ENCODE data around the gene ANP32E.
"Not testable (repeated sequence)": the region's sequence is repeated elsewhere in the genome, so short reads cannot be mapped to it uniquely, and the experiment has no call there.

Gene ANP32E

DNA sequence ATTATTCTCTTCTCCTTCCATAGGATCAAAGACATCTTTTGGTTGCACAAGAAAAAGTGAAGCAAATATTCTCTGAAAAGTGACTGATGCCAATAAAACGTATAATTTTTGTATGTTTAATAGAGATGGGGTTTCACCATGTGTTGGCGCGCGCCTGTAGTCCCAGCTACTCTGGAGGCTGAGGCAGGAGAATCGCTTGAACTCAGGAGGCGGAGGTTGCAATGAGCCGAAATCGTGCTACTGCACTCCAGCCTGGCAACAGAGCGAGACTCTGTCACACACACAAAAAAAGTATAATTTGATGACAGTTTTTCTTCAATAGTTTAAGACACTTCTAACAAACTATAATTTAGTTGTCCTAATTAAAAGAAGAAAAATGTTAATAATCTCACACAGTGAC is 23.8 kb downstream of the ANP32E start:
- no peak for DNase-seq

DNA sequence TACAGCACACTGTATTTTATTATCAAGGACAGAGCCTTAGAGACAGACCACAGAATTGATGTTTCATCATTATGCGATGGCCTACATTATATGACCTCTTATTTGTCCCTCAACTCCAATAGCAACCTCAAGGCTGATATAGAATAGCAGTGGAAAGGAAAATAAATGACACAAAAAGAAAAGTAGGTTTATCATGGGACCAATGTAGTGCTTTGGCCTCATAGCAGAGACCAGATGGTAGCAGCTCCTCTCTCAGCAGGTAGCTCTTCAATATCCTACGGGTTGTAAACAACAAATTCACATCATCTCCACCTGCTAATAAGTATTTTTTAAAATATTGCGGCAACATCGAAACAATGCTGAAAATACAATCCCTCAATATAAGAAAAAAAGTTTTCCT is 25.2 kb downstream of the ANP32E start:
- DNase-seq = no peak

DNA sequence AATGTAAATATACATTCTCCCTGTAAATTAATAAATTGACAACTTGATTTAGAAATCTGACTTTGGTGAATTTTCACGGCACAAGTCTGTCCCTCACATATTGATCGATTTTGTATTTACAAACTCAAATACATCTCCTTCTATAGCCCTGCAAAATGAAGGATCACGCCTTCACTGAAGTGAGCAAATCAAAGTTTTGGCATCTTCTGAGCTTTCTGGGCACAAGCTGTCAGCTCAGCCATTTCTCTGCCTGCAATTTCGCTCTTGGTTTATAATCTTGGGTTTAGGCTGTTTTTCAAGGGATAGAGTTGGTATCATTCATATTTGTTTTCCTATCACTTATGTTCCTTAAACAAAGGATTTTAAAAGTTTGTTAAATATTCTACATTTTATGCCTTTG is 25.8 kb downstream of the ANP32E start:
- no peak for DNase-seq

- DNase-seq = not testable (repeated sequence)
Observed at GRCh38 chr1:150208460-150208859, 27.5 kb downstream of the ANP32E start.

GRCh38 chr1:150207281-150207971 is 28.5 kb downstream of the ANP32E start:
- no peak for DNase-seq

- no peak for DNase-seq
Observed at GRCh38 chr1:150196417-150196816, 39.5 kb downstream of the ANP32E start.

GRCh38 chr1:150194381-150195031 is 41.4 kb downstream of the ANP32E start:
- no peak for DNase-seq

DNA sequence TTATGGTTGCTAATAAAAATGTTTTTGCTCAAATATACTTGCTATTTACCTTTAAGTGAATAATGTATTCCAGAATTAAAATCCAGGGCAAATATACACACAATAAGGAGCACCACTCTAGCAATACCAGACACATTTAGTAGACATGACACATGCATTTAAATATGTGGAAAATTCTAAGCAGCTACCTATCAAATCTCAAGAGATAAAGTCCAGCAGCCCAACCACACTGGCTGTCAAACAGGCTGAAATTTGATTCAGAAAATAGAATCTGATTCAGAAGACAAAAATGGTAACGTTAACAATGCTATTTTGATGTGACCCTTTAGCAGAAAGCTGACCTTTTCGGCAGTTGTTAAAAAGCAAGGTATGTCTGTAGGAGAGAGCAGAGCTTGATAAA is 43.9 kb downstream of the ANP32E start:
- DNase-seq = no peak

GRCh38 chr1:150187560-150187931 is 48.4 kb downstream of the ANP32E start:
- DNase-seq = no peak

- DNase-seq = peak; percentile 44
Observed at GRCh38 chr1:150186789-150187559, 48.9 kb downstream of the ANP32E start.

GRCh38 chr1:150186438-150186788 is 49.5 kb downstream of the ANP32E start:
- not testable (repeated sequence) for DNase-seq

- no peak for DNase-seq
Observed at GRCh38 chr1:150185481-150185880, 50.4 kb downstream of the ANP32E start.

- no peak for DNase-seq
Observed at GRCh38 chr1:150183061-150183460, 52.9 kb downstream of the ANP32E start.

DNA sequence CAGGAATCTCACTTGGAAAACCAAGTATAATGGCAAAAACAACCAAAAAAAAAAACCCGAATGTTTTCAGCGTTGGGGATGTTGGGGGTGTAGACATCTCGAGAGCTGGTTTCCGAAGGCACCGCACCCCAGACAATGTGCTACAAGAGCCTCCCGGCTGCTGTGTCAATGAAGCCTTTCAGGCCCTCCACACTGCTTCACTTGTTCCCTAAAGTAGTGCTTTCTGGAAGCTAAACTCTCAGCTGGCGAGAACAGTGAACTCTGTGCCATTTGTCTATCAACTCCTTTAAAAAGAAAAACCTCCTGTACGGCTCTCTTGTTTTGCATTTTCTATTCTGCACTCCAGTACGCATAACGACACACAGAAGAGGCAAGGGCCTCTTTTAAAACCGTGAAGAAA is 53.7 kb downstream of the ANP32E start:
- DNase-seq = no peak

GRCh38 chr1:150180474-150180873 is 55.4 kb downstream of the ANP32E start:
- DNase-seq = no peak

DNA sequence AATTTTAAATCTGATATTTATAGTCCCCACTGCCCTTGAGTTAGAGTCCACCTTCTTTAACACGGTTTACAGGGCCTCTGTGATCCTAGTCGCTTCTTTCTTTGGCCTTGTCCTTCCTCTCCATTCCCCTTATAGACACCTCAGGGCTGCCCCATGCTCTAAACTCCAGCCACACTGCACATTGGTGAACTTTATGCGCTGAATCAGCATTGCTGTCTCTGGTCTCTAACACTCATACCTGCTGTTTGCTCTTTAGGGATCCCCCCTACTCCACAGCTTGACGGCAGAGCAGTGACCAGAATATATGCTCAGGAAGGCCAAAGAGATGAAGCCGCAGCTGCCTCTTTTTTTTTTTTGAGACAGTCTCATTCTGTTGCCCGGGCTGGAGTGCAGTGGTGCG is 56.0 kb downstream of the ANP32E start:
- DNase-seq = no peak

GRCh38 chr1:150178548-150178947 is 57.4 kb downstream of the ANP32E start:
- DNase-seq = no peak

DNA sequence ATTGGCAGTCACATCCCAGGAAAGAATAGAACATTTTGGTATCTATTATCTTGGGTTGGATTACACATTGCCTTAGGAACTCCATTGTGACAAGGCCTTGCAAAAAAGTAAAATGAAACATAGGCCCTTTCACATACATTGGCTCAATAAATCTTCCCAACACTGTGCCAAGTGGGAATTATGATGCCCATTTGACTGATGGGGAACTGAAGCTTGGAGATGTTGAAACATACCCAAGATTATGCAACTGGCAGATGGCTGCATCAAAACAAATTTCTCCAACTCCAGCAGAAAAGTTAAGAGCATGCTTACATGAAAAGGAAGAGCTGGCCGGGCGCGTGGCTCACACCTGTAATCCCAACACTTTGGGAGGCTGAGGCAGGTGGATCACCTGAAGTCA is 59.3 kb downstream of the ANP32E start:
- no peak for DNase-seq

DNA sequence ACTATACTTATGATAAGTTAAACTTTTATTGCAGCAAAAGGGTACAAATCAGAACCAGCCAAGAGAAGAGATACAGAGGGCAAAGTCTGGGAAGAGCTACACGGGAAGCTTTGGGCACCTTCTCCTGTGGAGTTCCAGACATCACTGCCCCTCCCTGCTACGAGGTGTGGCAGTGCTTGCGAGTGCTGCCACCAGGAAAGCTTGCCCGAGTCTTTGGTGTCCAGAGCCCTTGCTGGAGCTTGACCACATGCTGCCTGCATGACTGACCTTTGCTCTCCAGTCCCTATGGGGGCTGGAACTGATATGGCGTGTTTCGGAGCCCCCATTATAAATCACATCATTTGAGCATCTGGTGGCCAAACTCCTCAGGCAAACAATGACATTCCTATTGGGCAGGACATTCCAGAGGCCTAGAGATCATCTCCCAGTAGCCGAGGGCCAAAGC is 62.7 kb downstream of the ANP32E start:
- no peak for DNase-seq

DNA sequence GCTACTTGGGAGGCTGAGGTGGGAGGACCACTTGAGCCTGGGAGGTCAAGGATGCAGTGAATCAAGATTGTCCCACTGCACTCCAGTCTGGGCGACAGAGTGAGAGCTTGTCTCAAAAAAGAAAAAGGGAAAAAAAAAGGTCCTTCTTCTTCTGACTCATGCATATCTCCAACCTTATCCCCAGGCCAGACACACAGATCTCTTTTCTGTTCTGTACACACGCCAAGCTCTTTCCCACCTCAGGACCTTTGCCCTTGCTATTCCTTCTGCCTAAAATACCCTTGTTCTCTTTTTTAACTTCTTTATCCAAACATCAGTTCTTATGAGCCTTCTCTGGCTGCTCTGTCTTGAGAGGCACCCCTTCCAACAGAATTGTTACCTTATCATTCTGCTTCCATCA is 64.1 kb downstream of the ANP32E start:
- no peak for DNase-seq

DNA sequence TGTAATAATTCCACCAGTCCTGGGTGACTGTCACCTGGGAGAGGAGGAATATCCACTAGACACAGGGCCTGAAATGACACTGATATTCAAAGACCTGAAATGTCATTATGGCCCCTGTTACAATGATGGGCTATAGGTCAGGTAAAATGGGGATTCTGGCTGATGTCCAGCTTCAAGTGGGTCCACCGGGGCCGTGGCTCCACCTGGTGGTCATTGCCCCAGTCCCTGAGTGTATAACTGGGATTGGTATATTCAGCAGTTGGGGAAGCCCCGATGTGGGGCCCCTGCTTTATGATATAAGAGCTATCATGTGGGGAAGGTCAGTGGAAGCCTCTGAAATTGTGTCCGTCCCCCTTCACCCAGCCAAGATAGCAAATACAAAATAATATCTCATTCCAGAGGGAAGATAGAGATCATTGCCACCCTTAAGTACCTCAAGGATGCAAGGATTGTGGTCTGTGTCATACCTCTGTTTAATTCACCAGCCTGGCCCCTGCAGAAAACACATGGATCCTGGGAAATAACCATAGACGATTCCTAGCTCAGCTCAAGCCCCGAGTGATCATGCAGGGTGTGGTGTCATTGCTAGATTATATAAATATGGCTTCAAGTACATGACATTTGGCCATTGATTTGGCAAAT is 66.8 kb downstream of the ANP32E start:
- DNase-seq = peak; percentile 32
